ENCODE measurements around the gene GPR82. TPM values are rescaled to one million over a fixed set of nuclear protein-coding genes. Genes with fewer than 3 reads are reported as not detected.

Gene GPR82
- total and polyA plus RNA-seq, 10 of the 15 experiments (the other 5 are each of a cell fraction or from before 2014, with no cell fraction given): 0.23 to 1.7 (median 0.56) TPM

GRCh38 chrX:41677183-41678060 lies 46.6 kb upstream of the GPR82 start:
- SMC1A ChIA-PET (ENCODE audit: uncharacterized antibody, unreplicated experiment): no interaction called here
- no peak overlapping the region for H3K9ac ChIP-seq (ENCODE audit: control insufficient read depth, insufficient read depth, low read length)
- no TSS peak for BruUV-seq (replicated peaks)
- RAD21 ChIA-PET (ENCODE audit: unreplicated experiment): no interaction called here
- no peaks in the 10 kb centered on the region for H3K79me2 ChIP-seq (ENCODE audit: control insufficient read depth, insufficient read depth, low read length)
- H4K20me1 ChIP-seq (ENCODE audit: control insufficient read depth, insufficient read depth): no peaks in the 10 kb centered on the region
- no peak overlapping the region for H3K27ac ChIP-seq (ENCODE audit: control insufficient read depth, insufficient read depth)
- DNase-seq (ENCODE audit: low read depth, low spot score) (no peak), FAIRE-seq (no peak), ATAC-seq (no peak)
- no peaks in the 10 kb centered on the region for H3K36me3 ChIP-seq (ENCODE audit: control insufficient read depth in 2 of 2, insufficient read depth in 2 of 2, low read length in 1 of 2)
- no peak overlapping the region for H3K4me3 ChIP-seq
- H3K27me3 ChIP-seq (replicated peaks in 1 of 2; ENCODE audit: control insufficient read depth in 2 of 2, insufficient read depth in 2 of 2, low read length in 1 of 2): no peaks in the 10 kb centered on the region
- H2AFZ ChIP-seq (ENCODE audit: control insufficient read depth, low read depth, low read length): no peak overlapping the region
- WGBS (ENCODE audit: insufficient coverage, insufficient replicate concordance, low lambda C conversion rate, missing lambda C conversion rate): 28% methylated on average over 6 of the region's 6 CpGs
- POLR2A ChIA-PET: no interaction called here
- in situ Hi-C loops (cut with MboI): no loop called here
- no peaks in the 10 kb centered on the region for H3K4me1 ChIP-seq (ENCODE audit: control insufficient read depth, insufficient read depth, low read length)
- H3K9me3 ChIP-seq (replicated peaks; ENCODE audit: control insufficient read depth, insufficient read depth, low read length): no peaks in the 10 kb centered on the region
- no peak overlapping the region for H3K4me2 ChIP-seq (ENCODE audit: control insufficient read depth, insufficient read depth)
- CTCF ChIA-PET: interaction anchor here (1.0 kb wide), 1 partner anchor 9 kb away, joined by 3 read pairs; no protein-coding TSS in a partner anchor
- intact Hi-C loops (cut with micrococcal nuclease; ENCODE audit: unreplicated experiment): no loop called here
- TF ChIP-seq ELK1 (IDR thresholded peaks at IDR 0.05; ENCODE audit: low read depth, low read length): no peak
- no peak for TF ChIP-seq CBX5 (IDR thresholded peaks at IDR 0.05; ENCODE audit: low read depth)
- TF ChIP-seq NKRF (conservative IDR thresholded peaks at IDR 0.05): no peak
- TF ChIP-seq ZNF592 (IDR thresholded peaks at IDR 0.05): no peak
- no peak for TF ChIP-seq IKZF2 (IDR thresholded peaks at IDR 0.05)
- no peak for TF ChIP-seq SPI1 (IDR thresholded peaks at IDR 0.05; ENCODE audit: borderline replicate concordance, insufficient read depth, low read depth, low read length)
- no peak for TF ChIP-seq CHD1 (IDR thresholded peaks at IDR 0.05; ENCODE audit: low read depth, low read length)
- TF ChIP-seq CBX3 (IDR thresholded peaks at IDR 0.05; ENCODE audit: borderline replicate concordance, low read depth): no peak
- TF ChIP-seq PAX8 (IDR thresholded peaks at IDR 0.05): no peak
- TF ChIP-seq ATF3 (IDR thresholded peaks at IDR 0.05; ENCODE audit: borderline replicate concordance, extremely low read depth, low read depth, low read length): no peak

Measured in GM12878 (cell line).